AG09309 (cell line): ENCODE measurements around the gene GDNF.

Experiments used
- DNase-seq: peaks from one replicate; pipeline ENCODE4 v3.0.0-alpha.2; 2010; ENCODE audit warnings: low read depth
- H3K4me3 ChIP-seq: 2 replicates; pipeline ENCODE4 v1.5.1; 2011; ENCODE audit warnings: mild to moderate bottlenecking, low read depth, low read length, moderate library complexity; ENCODE audit not compliant: control insufficient read depth
- CTCF ChIP-seq: IDR thresholded peaks from 2 replicates; pipeline ENCODE4 v1.5.1; 2011; ENCODE audit warnings: mild to moderate bottlenecking, low read depth, low read length, inconsistent platforms; ENCODE audit not compliant: insufficient read depth, control insufficient read depth; ENCODE audit errors: missing control alignments

GDNF gene

GRCh38 chr5:37769840-37770239 lies 70.0 kb downstream of the GDNF start:
- DNase-seq = no peak
- no peak overlapping the region for H3K4me3 ChIP-seq
- no peak for TF ChIP-seq CTCF

GRCh38 chr5:37769108-37769507 lies 70.7 kb downstream of the GDNF start:
- no peak for DNase-seq
- no peak for TF ChIP-seq CTCF
- no peak overlapping the region for H3K4me3 ChIP-seq

- H3K4me3 ChIP-seq = no peak overlapping the region
- no peak for DNase-seq
- no peak for TF ChIP-seq CTCF
Observed at GRCh38 chr5:37768371-37768770, 71.5 kb downstream of the GDNF start.

GRCh38 chr5:37767961-37768360 lies 71.9 kb downstream of the GDNF start:
- TF ChIP-seq CTCF = no peak
- no peak for DNase-seq

GRCh38 chr5:37767251-37767650 lies 72.6 kb downstream of the GDNF start:
- TF ChIP-seq CTCF = no peak
- H3K4me3 ChIP-seq = no peak overlapping the region
- no peak for DNase-seq

More at GRCh38 chr5:37767961-37768360, 71.9 kb downstream of the GDNF start:
- H3K4me3 ChIP-seq = no peak overlapping the region
